ENCODE data around the gene LINGO3. TPM values are rescaled to one million over a fixed set of nuclear protein-coding genes. Genes with fewer than 3 reads are reported as not detected.

The LINGO3 gene
- total RNA-seq, 2 donors from 2014 or later: not detected

GRCh38 chr19:2326699-2327360, 18.9 kb upstream of the LINGO3 start:
- peaks cover 11% of the 10 kb centered on the region for H3K36me3 ChIP-seq
- no peak overlapping the region for H3K27ac ChIP-seq
- no peak overlapping the region for H3K4me3 ChIP-seq
- peaks cover 0 to 47% of the 10 kb centered on the region in 2 donors for H3K4me1 ChIP-seq
- no peak for DNase-seq (ENCODE audit: low spot score)
- TF ChIP-seq, protein P1, sequence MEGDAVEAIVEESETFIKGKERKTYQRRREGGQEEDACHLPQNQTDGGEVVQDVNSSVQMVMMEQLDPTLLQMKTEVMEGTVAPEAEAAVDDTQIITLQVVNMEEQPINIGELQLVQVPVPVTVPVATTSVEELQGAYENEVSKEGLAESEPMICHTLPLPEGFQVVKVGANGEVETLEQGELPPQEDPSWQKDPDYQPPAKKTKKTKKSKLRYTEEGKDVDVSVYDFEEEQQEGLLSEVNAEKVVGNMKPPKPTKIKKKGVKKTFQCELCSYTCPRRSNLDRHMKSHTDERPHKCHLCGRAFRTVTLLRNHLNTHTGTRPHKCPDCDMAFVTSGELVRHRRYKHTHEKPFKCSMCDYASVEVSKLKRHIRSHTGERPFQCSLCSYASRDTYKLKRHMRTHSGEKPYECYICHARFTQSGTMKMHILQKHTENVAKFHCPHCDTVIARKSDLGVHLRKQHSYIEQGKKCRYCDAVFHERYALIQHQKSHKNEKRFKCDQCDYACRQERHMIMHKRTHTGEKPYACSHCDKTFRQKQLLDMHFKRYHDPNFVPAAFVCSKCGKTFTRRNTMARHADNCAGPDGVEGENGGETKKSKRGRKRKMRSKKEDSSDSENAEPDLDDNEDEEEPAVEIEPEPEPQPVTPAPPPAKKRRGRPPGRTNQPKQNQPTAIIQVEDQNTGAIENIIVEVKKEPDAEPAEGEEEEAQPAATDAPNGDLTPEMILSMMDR (IDR thresholded peaks at IDR 0.05): no peak
- no peaks in the 10 kb centered on the region for H3K9me3 ChIP-seq
- H3K27me3 ChIP-seq: no peaks in the 10 kb centered on the region

DNA sequence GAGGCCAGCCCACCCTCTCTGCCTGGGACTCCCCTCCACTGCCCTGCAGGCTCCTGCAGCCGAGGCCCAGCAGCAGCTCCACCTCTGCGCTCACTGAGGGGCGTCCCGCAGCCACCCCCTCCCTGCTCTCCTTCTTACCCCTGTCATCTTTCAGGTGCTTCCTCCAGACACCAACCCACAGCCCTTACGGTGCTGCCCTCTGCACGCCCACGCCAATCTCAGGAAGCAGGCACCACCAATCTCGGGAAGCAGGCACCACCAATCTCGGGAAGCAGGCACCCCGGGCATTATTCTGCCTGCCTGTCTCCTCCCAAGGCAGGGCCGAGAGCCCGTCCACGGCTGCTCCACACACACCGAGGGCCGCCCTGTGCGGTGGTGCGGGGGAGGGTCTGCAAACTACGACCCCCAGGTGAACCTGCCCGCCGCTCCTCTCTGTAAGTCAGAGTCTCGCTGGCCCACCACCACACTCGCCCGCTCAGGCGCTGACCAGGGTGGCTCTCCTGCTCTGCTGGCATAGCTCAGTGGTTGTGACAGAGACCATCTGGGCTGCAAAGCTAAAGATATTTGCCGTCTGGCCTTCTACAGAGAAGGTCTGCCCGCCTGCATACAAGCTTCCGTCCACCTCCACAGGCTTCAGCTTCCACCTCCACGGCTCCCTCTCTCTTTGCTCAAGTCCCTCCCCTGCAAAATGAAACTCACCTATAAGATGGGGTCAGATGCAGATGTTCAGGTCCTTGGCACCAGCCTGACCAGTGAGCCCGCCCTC, 17.5 kb upstream of the LINGO3 start:
- H3K36me3 ChIP-seq: peaks cover 14% of the 10 kb centered on the region
- no peak for DNase-seq (ENCODE audit: low spot score)
- TF ChIP-seq, protein P1 (IDR thresholded peaks at IDR 0.05): no peak
- H3K4me3 ChIP-seq: no peak overlapping the region
- peaks cover 0 to 33% of the 10 kb centered on the region in 2 donors for H3K4me1 ChIP-seq
- H3K27me3 ChIP-seq: no peaks in the 10 kb centered on the region
- H3K9me3 ChIP-seq: no peaks in the 10 kb centered on the region
- H3K27ac ChIP-seq: no peak overlapping the region

GRCh38 chr19:2324220-2324948, 16.4 kb upstream of the LINGO3 start:
- H3K27me3 ChIP-seq: no peaks in the 10 kb centered on the region
- H3K9me3 ChIP-seq: no peaks in the 10 kb centered on the region
- H3K27ac ChIP-seq: no peak overlapping the region
- no peak for DNase-seq (ENCODE audit: low spot score)
- TF ChIP-seq, protein P1 (IDR thresholded peaks at IDR 0.05): no peak
- H3K4me3 ChIP-seq: no peak overlapping the region
- H3K4me1 ChIP-seq: peaks cover 0 to 22% of the 10 kb centered on the region in 2 donors
- peaks cover 14% of the 10 kb centered on the region for H3K36me3 ChIP-seq

DNA sequence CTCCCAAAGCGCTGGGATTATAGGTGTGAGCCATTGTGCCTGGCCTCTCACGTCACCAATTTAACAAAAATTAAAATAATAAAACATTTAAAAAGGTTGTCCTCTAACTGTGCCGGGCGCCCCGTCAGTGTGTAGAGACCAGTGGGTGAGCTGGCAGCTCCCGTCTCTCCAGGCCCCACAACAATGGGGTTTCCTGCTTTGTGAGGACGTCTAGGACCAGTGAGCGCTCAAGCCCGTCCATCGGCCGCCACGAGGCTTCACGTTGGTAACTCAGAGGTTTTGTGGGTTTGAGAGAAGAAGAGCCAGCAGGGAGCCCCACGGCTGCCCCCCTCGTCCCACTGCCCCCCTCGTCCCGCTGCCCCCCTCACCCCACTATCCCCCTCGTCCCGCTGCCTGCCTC, 15.8 kb upstream of the LINGO3 start:
- TF ChIP-seq, protein P1 (IDR thresholded peaks at IDR 0.05): no peak
- DNase-seq (ENCODE audit: low spot score): no peak

DNA sequence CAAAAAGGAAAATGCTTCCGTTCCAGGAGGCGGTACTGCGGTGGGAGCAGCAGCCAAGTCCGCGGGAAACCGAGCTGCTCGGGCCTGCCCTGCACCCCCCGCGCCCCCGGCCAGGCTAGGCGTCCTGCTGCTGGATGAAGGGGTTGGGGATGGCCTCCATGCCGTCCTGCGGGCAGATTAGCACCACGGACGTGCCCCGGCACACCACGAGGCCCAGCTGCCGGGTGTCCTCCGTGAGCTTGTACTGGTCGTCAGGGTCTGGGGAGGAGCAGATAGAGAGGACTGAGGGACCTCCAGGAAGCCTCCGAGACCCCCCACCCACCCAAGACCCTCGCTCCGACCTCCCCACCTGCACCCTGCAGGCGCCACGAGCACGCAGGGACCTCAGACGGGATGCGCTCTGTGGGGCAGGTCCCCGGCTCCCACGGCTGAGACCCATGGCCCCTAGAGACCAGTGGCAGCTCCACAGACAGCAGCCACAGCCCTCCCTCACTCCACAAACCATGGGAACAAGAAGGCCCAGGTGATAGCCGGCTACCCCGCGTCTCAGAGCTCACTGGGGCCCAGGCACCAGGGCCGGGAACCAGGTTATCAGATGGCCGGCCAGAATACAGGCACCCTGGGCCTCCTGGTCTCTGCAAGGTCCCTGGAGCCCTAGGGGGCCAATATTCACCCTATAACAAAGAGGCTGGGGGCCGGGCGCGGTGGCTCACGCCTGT, 13.8 kb upstream of the LINGO3 start:
- H3K4me3 ChIP-seq: no peak overlapping the region
- H3K36me3 ChIP-seq: peaks cover 14% of the 10 kb centered on the region
- no peak for DNase-seq (ENCODE audit: low spot score)
- no peaks in the 10 kb centered on the region for H3K9me3 ChIP-seq
- no peaks in the 10 kb centered on the region for H3K27me3 ChIP-seq
- TF ChIP-seq, protein P1 (IDR thresholded peaks at IDR 0.05): no peak
- H3K4me1 ChIP-seq: peaks cover 0 to 4% of the 10 kb centered on the region in 2 donors
- no peak overlapping the region for H3K27ac ChIP-seq

More for the DNA sequence above, 15.8 kb upstream of the LINGO3 start:
- Histone ChIP-seq H3K4me1 (peaks cover 0 to 17% of the 10 kb centered on the region in 2 donors), H3K4me3 (no peak overlapping the region), H3K9me3 (no peaks in the 10 kb centered on the region), H3K36me3 (peaks cover 14% of the 10 kb centered on the region), H3K27ac (no peak overlapping the region), H3K27me3 (no peaks in the 10 kb centered on the region)
